Neural progenitor cell (in vitro differentiated cells): Measurements from ENCODE around the gene TMEM121B. TPM values are rescaled to one million over a fixed set of nuclear protein-coding genes. Genes with fewer than 3 reads are reported as not detected.

Source experiments
- DNase-seq: peaks from one replicate; pipeline ENCODE4 v3.0.0-alpha.2; 2016; ENCODE audit warnings: low spot score
- H2AFZ ChIP-seq: fragments of 200-600 bp; sonication (generic); replicated peaks from 2 replicates; pipeline ENCODE4 v1.6.1; 2016; ENCODE audit warnings: antibody characterized with exemption
- H3F3A ChIP-seq: fragments of 200-600 bp; sonication (generic); 2 replicates; pipeline ENCODE4 v1.6.1; 2016; ENCODE audit warnings: antibody characterized with exemption, low read depth
- H3K27ac ChIP-seq: fragments of 200-600 bp; sonication (generic); 2 replicates; pipeline ENCODE4 v1.5.1; 2016; ENCODE audit warnings: mild to moderate bottlenecking
- H3K27me3 ChIP-seq: fragments of 200-600 bp; sonication (generic); 2 replicates; pipeline ENCODE4 v1.6.1; 2016; ENCODE audit warnings: mild to moderate bottlenecking, moderate library complexity
- H3K36me3 ChIP-seq: fragments of 200-600 bp; sonication (generic); 2 replicates; pipeline ENCODE4 v1.5.1; 2016
- H3K4me1 ChIP-seq: fragments of 200-600 bp; sonication (generic); 2 replicates; pipeline ENCODE4 v1.6.1; 2016; ENCODE audit warnings: mixed run types
- H3K4me2 ChIP-seq: fragments of 200-600 bp; sonication (generic); 2 replicates; pipeline ENCODE4 v1.6.1; 2016
- H3K4me3 ChIP-seq: fragments of 200-600 bp; sonication (generic); 2 replicates; pipeline ENCODE4 v1.5.1; 2016
- H3K79me2 ChIP-seq: fragments of 200-600 bp; sonication (generic); 2 replicates; pipeline ENCODE4 v1.6.1; 2016; ENCODE audit warnings: low read depth
- H3K9ac ChIP-seq: fragments of 200-600 bp; sonication (generic); 2 replicates; pipeline ENCODE4 v1.6.1; 2016
- H3K9me3 ChIP-seq: fragments of 200-600 bp; sonication (generic); 2 replicates; pipeline ENCODE4 v1.5.1; 2016; ENCODE audit warnings: low read depth
- H4K20me1 ChIP-seq: fragments of 200-600 bp; sonication (generic); 2 replicates; pipeline ENCODE4 v1.6.1; 2016; ENCODE audit warnings: low read depth
- H3K27ac Mint-ChIP-seq: 3 replicates; pipeline ENCODE4 v1.8.0; 2021; ENCODE audit warnings: mixed read lengths
- H3K27me3 Mint-ChIP-seq: 2 replicates; pipeline ENCODE4 v1.8.0; 2022; ENCODE audit warnings: low read depth, mild to moderate bottlenecking, inconsistent platforms, moderate library complexity, mixed read lengths; ENCODE audit not compliant: insufficient read depth
- H3K36me3 Mint-ChIP-seq: 3 replicates; pipeline ENCODE4 v1.8.0; 2021; ENCODE audit warnings: mixed read lengths
- H3K4me1 Mint-ChIP-seq: 3 replicates; pipeline ENCODE4 v1.8.0; 2021; ENCODE audit warnings: mixed read lengths
- H3K4me3 Mint-ChIP-seq: 3 replicates; pipeline ENCODE4 v1.8.0; 2021; ENCODE audit warnings: mild to moderate bottlenecking, moderate library complexity, mixed read lengths
- H3K9me3 Mint-ChIP-seq: 3 replicates; pipeline ENCODE4 v1.8.0; 2020; ENCODE audit warnings: mixed read lengths
- CTCF ChIP-seq: fragments of 200-600 bp; sonication (generic); IDR thresholded peaks from 2 replicates; pipeline ENCODE4 v1.5.1; 2017; ENCODE audit warnings: antibody characterized with exemption, mild to moderate bottlenecking
- EZH2 ChIP-seq: fragments of 200-600 bp; sonication (generic); IDR thresholded peaks from 2 replicates; pipeline ENCODE4 v1.6.1; 2017; ENCODE audit warnings: antibody characterized with exemption, mild to moderate bottlenecking, moderate library complexity
- EZH2phosphoT487 ChIP-seq: fragments of 200-600 bp; sonication (generic); IDR thresholded peaks from 2 replicates; pipeline ENCODE4 v1.6.1; 2017; ENCODE audit warnings: antibody characterized with exemption
- total RNA-seq: library from RNA; depleted of rRNA; stranded (reverse); fragments of >200 nt; gene quantifications from 2 replicates; pipeline ENCODE4 v1.2.3, GENCODE V29; 2015; ENCODE audit warnings: low replicate concordance

TMEM121B gene
- total RNA-seq, 1 donor from 2014 or later = 2.8 TPM

GRCh38 chr22:17087498-17088131, 33.5 kb downstream of the TMEM121B start:
- peaks cover 2% of the 10 kb centered on the region for H3K9me3 Mint-ChIP-seq

GRCh38 chr22:17086788-17087497, 34.2 kb downstream of the TMEM121B start:
- no peaks in the 10 kb centered on the region for H3K36me3 Mint-ChIP-seq
- Histone ChIP-seq H3K79me2 (no peaks in the 10 kb centered on the region), H3K4me2 (no peak overlapping the region), H3K9me3 (no peaks in the 10 kb centered on the region), H3F3A (peaks cover 24% of the 10 kb centered on the region), H4K20me1 (peaks cover 13% of the 10 kb centered on the region), H3K36me3 (no peaks in the 10 kb centered on the region), H3K27me3 (peaks cover 48% of the 10 kb centered on the region), H2AFZ (no peak overlapping the region), H3K27ac (no peak overlapping the region), H3K9ac (no peak overlapping the region), H3K4me1 (peaks cover 6% of the 10 kb centered on the region), H3K4me3 (no peak overlapping the region)
- H3K4me1 Mint-ChIP-seq = peaks cover 14% of the 10 kb centered on the region
- no peak for DNase-seq
- H3K27ac Mint-ChIP-seq = no peak overlapping the region
- peaks cover 25% of the 10 kb centered on the region for H3K27me3 Mint-ChIP-seq
- H3K4me3 Mint-ChIP-seq = peak overlapping the region; percentile 86
- TF ChIP-seq EZH2phosphoT487 (no peak), CTCF (no peak)
- H3K9me3 Mint-ChIP-seq = peaks cover 2% of the 10 kb centered on the region

More at GRCh38 chr22:17087498-17088131, 33.5 kb downstream of the TMEM121B start:
- no peak overlapping the region for H3K27ac ChIP-seq
- H3K4me1 Mint-ChIP-seq = peaks cover 14% of the 10 kb centered on the region
- TF ChIP-seq EZH2 (no peak), EZH2phosphoT487 (no peak), CTCF (no peak)
- no peak overlapping the region for H3K4me3 Mint-ChIP-seq
- peaks cover 6% of the 10 kb centered on the region for H3K4me1 ChIP-seq
- H3K79me2 ChIP-seq = no peaks in the 10 kb centered on the region
- peaks cover 48% of the 10 kb centered on the region for H3K27me3 ChIP-seq
- H3K36me3 Mint-ChIP-seq = no peaks in the 10 kb centered on the region
- H3K27ac Mint-ChIP-seq = no peak overlapping the region
- peaks cover 24% of the 10 kb centered on the region for H3F3A ChIP-seq
- no peaks in the 10 kb centered on the region for H3K36me3 ChIP-seq
- H3K4me3 ChIP-seq = no peak overlapping the region
- no peak overlapping the region for H3K4me2 ChIP-seq
- no peak overlapping the region for H3K9ac ChIP-seq
- H3K9me3 ChIP-seq = no peaks in the 10 kb centered on the region
- H3K27me3 Mint-ChIP-seq = peaks cover 25% of the 10 kb centered on the region
- peaks cover 13% of the 10 kb centered on the region for H4K20me1 ChIP-seq
- DNase-seq = no peak
- H2AFZ ChIP-seq = no peak overlapping the region

GRCh38 chr22:17086296-17086695, 34.9 kb downstream of the TMEM121B start:
- Histone ChIP-seq H3K79me2 (no peaks in the 10 kb centered on the region), H3K9ac (no peak overlapping the region), H3F3A (peaks cover 24% of the 10 kb centered on the region), H2AFZ (no peak overlapping the region), H3K9me3 (no peaks in the 10 kb centered on the region), H3K4me2 (peak overlapping the region; percentile 86), H3K27me3 (peaks cover 48% of the 10 kb centered on the region), H4K20me1 (peaks cover 13% of the 10 kb centered on the region), H3K4me1 (peaks cover 6% of the 10 kb centered on the region), H3K36me3 (no peaks in the 10 kb centered on the region), H3K27ac (no peak overlapping the region), H3K4me3 (peak overlapping the region; percentile 81)
- no peaks in the 10 kb centered on the region for H3K36me3 Mint-ChIP-seq
- DNase-seq = no peak
- peaks cover 25% of the 10 kb centered on the region for H3K27me3 Mint-ChIP-seq
- peaks cover 14% of the 10 kb centered on the region for H3K4me1 Mint-ChIP-seq
- TF ChIP-seq EZH2phosphoT487 (no peak), CTCF (no peak), EZH2 (no peak)
- H3K27ac Mint-ChIP-seq = no peak overlapping the region
- peak overlapping the region; percentile 86 for H3K4me3 Mint-ChIP-seq
- peaks cover 2% of the 10 kb centered on the region for H3K9me3 Mint-ChIP-seq
